ENCODE results near the gene ZBTB2.
A peak's percentile ranks its signal among the peaks of the same experiment; 100 is the strongest.
"Not testable (repeated sequence)": the region's sequence is repeated elsewhere in the genome, so short reads cannot be mapped to it uniquely, and the experiment has no call there.

Gene ZBTB2

DNA sequence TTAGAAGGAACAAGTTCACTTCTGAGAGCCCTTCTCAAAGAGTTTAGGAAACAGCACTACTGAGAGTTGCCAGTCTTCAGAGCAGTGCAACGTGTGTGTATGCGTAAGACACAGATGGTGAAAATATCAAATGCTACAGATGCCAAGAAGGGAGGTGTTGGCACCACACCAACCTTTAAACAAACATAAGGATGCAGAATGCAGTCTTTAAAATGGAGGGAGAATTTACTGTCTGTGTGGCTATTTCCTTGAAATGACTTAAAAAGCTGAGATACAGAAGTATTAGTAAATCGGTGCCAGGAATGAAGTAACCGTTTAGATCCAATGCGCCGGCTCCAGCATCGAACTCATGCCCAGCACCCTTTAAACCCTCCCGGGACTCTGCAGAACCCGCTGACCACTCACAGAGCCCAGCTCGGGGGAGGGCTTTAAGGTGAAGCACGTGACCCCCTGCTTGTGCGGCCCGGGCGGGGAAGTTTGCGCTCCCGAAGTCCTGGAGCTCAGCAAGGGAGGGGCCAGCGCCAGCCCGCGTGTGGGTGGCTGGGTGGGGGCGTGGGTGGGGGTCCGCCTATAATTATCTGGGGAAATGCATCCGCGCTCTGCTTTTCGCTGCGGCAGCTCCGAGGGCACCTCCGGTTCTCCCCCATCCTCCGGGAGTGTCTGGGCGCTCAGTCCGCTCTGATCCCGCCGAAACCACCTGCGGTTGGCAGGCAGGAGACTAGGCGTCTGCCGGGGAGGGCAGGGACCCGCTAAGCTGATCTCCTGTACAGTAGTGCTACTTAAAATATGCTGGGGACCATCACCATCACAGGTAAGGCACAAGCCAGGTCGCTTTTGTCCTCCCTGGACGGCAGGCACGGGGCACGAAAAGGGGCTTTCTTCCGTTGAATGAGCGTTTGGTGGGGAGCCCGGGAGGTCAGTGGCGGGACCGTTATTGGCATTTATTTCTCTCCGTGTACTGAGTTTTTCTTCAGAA is 66.0 kb downstream of the ZBTB2 start:
- DNase-seq = no peak

DNA sequence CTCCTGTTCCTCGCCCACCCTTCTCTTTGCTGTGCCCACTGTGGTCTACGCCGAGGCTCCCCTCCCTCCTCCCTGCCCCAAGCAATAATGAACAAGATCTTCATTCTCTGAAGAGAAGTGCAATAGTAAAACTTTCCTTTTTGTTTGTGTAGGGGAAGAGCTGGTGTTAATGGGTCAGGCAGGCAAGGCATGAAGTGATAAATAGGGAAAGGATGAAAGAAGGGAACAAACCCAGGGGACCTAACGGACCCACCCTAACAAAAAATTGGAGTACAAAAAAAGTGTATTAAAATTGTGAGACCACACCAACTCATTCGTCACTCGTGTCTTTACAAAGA is 66.9 kb downstream of the ZBTB2 start:
- DNase-seq = no peak

- peak; percentile 59 for DNase-seq
Measured at GRCh38 chr6:151323791-151324487, 67.4 kb downstream of the ZBTB2 start.

DNA sequence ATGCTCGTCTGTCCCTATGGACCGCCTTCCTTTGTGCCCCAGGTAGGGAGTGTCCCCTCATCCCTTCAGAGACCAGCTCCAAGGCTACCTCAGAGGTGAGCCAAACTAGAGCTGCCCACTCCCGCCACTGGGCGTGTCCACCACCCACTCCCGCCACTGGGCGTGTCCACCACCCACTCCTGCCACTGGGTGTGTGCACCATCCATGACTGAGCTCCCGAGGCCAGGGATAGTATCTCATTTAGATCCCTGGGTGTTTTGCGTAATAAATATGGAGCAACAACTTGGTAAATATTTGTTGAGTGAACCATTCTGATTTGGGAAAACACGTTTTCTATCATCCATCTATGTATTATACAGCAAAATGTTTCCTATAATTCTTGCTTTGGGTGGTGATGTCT is 68.8 kb downstream of the ZBTB2 start:
- no peak for DNase-seq

GRCh38 chr6:151321438-151321837 is 69.9 kb downstream of the ZBTB2 start:
- no peak for DNase-seq

- no peak for DNase-seq
Measured at GRCh38 chr6:151320140-151320539, 71.2 kb downstream of the ZBTB2 start.

GRCh38 chr6:151317995-151318365 is 73.4 kb downstream of the ZBTB2 start:
- DNase-seq = no peak

- no peak for DNase-seq
Measured at GRCh38 chr6:151317103-151317994, 74.0 kb downstream of the ZBTB2 start.

- DNase-seq = not testable (repeated sequence)
Measured at GRCh38 chr6:151315661-151316060, 75.7 kb downstream of the ZBTB2 start.
